GM12874 (cell line): ENCODE data around the gene GALNT17.

ENCODE experiments used
- TF ChIP-seq, protein P1 (sequence below): IDR thresholded peaks from 2 replicates; pipeline ENCODE4 v1.5.1; 2011; ENCODE audit warnings: low read depth, mild to moderate bottlenecking, control low read depth, low read length, moderate library complexity; ENCODE audit not compliant: insufficient read depth

The GALNT17 gene

DNA sequence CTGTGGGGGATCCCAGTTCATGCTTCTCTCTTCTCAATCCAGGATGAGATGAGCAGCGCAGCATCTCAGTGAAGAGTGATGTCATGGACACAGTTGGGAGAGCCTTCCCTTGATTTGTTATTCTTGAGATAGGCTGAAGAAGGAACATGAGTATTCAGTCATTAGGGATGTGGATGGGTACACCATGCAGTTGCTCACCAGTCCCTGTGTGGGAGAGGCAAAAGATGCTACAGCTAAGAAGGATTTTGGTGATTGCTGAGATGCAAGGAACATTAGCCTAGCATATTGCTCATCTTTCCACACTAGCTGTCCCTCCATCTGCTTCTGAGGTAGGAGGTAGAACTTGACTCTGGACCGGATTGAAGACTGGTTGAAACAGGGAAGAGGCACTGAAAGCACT, 179.6 kb downstream of the GALNT17 start:
- TF ChIP-seq, protein P1, sequence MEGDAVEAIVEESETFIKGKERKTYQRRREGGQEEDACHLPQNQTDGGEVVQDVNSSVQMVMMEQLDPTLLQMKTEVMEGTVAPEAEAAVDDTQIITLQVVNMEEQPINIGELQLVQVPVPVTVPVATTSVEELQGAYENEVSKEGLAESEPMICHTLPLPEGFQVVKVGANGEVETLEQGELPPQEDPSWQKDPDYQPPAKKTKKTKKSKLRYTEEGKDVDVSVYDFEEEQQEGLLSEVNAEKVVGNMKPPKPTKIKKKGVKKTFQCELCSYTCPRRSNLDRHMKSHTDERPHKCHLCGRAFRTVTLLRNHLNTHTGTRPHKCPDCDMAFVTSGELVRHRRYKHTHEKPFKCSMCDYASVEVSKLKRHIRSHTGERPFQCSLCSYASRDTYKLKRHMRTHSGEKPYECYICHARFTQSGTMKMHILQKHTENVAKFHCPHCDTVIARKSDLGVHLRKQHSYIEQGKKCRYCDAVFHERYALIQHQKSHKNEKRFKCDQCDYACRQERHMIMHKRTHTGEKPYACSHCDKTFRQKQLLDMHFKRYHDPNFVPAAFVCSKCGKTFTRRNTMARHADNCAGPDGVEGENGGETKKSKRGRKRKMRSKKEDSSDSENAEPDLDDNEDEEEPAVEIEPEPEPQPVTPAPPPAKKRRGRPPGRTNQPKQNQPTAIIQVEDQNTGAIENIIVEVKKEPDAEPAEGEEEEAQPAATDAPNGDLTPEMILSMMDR = no peak

DNA sequence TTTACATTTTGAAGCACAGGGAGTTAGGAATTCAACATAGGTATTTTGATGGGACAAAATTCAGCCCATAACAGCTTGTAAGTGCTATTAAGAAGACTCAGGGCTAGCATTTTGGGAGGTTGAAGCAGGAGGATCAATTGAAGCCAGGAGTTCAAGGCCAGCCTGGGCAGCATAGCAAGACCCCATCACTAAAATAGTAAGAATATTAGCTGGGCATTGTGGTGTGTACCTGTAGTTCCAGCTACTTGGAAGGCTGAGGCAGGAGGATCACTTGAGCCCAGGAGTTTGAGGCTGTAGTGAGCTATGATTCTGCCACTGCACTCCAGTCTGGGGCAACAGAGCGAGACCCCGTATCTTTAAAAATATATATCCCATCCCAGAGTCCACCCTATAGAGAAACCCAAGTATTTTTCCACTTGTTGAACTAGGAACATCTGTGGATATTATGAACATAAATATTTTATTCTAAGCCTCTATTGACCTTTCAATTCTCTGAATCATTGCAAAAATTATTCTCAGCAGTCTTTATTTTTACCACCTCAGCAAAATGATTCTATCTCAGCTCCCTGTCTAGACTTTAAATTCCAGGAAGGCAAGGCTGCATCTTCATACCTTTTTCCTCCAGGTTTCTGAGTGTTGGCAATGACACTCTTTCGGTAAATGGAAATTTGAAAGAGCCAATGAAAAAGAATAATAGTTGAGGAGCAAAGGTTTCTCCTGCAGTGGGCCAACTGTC, 181.0 kb downstream of the GALNT17 start:
- TF ChIP-seq, protein P1 = no peak

DNA sequence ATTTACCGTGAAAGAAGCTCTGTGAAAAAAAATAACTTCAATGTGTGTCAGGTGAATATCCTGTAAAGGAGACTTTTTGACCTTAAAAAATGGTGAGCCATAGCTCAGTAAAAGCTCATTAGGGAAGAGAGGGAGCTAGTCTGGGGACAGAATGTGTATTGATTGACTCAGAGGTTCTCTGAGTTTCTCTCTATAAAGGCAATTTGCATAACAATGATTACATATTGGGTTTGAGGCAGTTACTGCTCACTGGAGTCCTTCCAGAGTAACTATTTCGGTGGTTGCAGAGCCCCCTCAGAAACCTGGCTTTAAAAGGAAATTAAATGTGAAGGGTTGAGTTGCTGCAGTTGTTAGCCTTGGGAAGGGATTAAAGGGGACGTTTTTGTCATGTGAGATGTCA, 181.6 kb downstream of the GALNT17 start:
- TF ChIP-seq, protein P1 = no peak

DNA sequence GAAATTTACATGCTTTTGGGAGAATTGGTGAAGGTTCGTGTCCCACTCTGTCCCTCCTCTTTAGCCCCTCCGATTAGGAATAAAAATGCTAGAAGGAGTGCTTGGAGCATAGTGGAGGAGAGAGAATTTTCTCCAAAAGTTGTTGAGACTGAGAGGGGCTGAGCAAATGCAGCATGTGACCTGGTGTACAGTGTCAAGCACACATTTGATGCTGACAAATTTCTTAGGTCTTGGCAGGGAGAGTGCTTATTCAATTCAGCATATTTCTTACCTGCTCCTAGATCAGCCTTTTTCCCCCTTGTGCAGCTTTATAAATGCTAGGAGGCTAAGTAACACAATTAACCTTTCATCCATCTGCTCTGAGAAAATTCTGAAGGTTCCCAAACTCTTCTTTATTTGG, 189.0 kb downstream of the GALNT17 start:
- TF ChIP-seq, protein P1 = no peak

DNA sequence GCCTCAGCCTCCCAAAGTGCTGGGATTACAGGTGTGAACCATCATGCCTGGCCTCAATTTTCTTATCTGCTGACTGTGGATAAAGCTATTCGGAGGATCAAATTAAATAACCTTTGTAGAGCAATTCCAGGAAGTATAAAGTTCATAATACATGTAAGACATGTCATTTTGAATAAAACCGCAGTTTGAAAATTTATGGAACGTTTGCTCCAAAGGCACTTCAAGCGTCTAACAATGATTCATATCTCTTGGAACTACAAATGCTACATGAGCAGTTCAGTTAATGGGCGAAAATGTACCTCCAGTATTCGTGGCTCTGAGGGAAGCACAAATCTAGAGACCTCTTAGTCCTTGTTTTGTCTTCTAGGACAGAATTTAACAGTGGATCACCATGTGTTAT, 190.3 kb downstream of the GALNT17 start:
- TF ChIP-seq, protein P1 = no peak

DNA sequence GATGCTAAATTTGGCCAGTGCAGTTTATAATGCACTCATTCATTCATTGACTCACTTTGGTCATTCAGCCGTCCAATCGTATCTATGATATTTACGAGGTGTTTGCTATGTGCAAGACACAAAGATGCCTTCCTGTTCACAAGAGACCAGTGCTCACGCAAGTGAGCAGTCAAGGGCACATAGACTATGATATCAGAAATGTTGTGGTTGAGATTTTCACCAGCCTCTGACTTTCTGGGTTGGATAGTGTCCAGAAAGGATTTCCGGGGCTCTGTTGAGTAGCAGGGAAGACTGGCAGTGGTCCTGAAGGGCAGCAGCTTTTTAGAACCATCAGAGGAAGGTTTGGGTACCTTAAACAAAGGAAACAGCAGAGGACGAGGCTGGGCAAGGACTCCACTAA, 191.8 kb downstream of the GALNT17 start:
- TF ChIP-seq, protein P1 = no peak

DNA sequence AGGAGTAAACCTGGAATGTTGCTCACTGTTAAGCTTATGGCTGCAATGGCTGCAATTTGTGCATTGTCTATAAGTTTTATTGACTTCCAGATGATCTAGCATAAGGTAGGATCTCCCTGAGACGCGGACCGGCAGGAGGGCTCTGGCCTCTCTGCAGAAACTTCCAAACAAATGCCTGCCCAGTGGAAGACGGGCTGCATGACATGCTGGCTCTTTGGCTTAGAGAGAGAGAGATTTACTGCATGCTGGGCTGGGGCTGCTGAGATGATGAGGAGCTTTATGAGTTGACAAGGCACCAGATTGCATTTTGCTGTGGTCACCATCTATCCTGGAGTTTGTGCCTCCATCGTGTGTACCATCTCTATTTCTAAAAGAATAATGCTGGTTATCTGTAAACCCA, 193.2 kb downstream of the GALNT17 start:
- TF ChIP-seq, protein P1 = no peak
